K562 (cell line): ENCODE data around the gene SERPINE1. TPM values are rescaled to one million over a fixed set of nuclear protein-coding genes. Genes with fewer than 3 reads are reported as not detected.
A peak's percentile ranks its signal among the peaks of the same experiment; 100 is the strongest.
"Not testable (repeated sequence)": the region's sequence is repeated elsewhere in the genome, so short reads cannot be mapped to it uniquely, and the experiment has no call there.

Experiments used
- ATAC-seq: fragments of 200-7000 bp; cut with Tn5 transposase; 3 replicates; pipeline ENCODE4 v1.9.1; 2020; ENCODE audit warnings: moderate library complexity
- BruUV-seq: library from RNA; stranded (reverse); fragments of 400-500 nt; replicated peaks from 2 replicates; lab custom pipeline; 2021; lab: Mats Ljungman, UMichigan
- CTCF ChIA-PET: fragments of 300-600 bp; formaldehyde crosslinking; extraction: SDS; loops from one replicate; lab custom pipeline; 2021; ENCODE audit warnings: low intra/inter-chr PET ratio; lab: Yijun Ruan, JAX
- POLR2A ChIA-PET: fragments of 300-600, 350-650 bp; sonication (Branson Sonifier 250); formaldehyde crosslinking; extraction: SDS; loops from one replicate; lab custom pipeline; 2021; ENCODE audit warnings: antibody characterized with exemption, inconsistent platforms; lab: Yijun Ruan, JAX
- DNase-seq, 4 experiments: peaks; one replicate each; pipeline versions ENCODE4 v3.0.0 to v3.0.0-alpha.2; 2011 to 2018; ENCODE audit warnings: low spot score in 3 of 4, mixed read lengths in 3 of 4; ENCODE audit errors: extremely low read depth in 1 of 4
- FAIRE-seq: peaks from 2 replicates; lab custom pipeline; 2011; peaks lifted over from hg19 to GRCh38; lab: Jason Lieb, UNC
- H2AFZ ChIP-seq: 2 replicates; pipeline ENCODE4 v1.6.0; 2011; ENCODE audit warnings: low read depth, low read length, control low read depth, inconsistent platforms
- H3K27ac ChIP-seq: fragments of 200-600 bp; 3 replicates; pipeline ENCODE4 v1.8.0; 2011; ENCODE audit warnings: low read depth, mild to moderate bottlenecking, control low read depth, inconsistent platforms, low read length, moderate library complexity, mixed read lengths; ENCODE audit errors: extremely low read depth
- H3K27me3 ChIP-seq, 2 experiments: fragments of 300-600 bp in 1 of 2; 2 replicates in 1 of 2; 3 replicates in 1 of 2; pipeline versions ENCODE4 v1.6.0 to v1.8.0; 2011; ENCODE audit warnings: inconsistent platforms in 2 of 2, low read length in 2 of 2, mild to moderate bottlenecking in 1 of 2, mixed read lengths in 1 of 2, moderate library complexity in 1 of 2; ENCODE audit not compliant: control insufficient read depth in 2 of 2, insufficient read depth in 2 of 2
- H3K36me3 ChIP-seq: fragments of 300-600 bp; 3 replicates; pipeline ENCODE4 v1.8.0; 2011; ENCODE audit warnings: mild to moderate bottlenecking, low read length, inconsistent platforms; ENCODE audit not compliant: control insufficient read depth, insufficient read depth
- H3K4me1 ChIP-seq, 2 experiments: fragments of 200-600 bp in 1 of 2; replicated peaks in 1 of 2; 2 replicates in 1 of 2; 3 replicates in 1 of 2; pipeline versions ENCODE4 v1.5.1 to v1.8.0; 2011; ENCODE audit warnings: inconsistent platforms in 2 of 2, low read length in 2 of 2, mild to moderate bottlenecking in 1 of 2, mixed read lengths in 1 of 2, moderate library complexity in 1 of 2; ENCODE audit not compliant: control insufficient read depth in 2 of 2, insufficient read depth in 2 of 2
- H3K4me2 ChIP-seq: 2 replicates; pipeline ENCODE4 v1.6.1; 2011; ENCODE audit warnings: low read length, control low read depth, inconsistent platforms, mixed read lengths; ENCODE audit not compliant: insufficient read depth
- H3K4me3 ChIP-seq: fragments of 200-600 bp; sonication (generic), shearing (Covaris generic); 2 replicates; pipeline ENCODE4 v1.5.1; 2016; ENCODE audit warnings: control low read depth, inconsistent platforms
- H3K79me2 ChIP-seq: fragments of 200-600 bp; 3 replicates; pipeline ENCODE4 v1.8.0; 2011; ENCODE audit warnings: low read length, inconsistent platforms; ENCODE audit not compliant: control insufficient read depth, insufficient read depth
- H3K9ac ChIP-seq, 2 experiments: 2 replicates each; pipeline versions ENCODE4 v1.6.0 to v1.6.1; 2011; ENCODE audit warnings: low read depth in 2 of 2, low read length in 2 of 2, control low read depth in 1 of 2, inconsistent platforms in 1 of 2, mild to moderate bottlenecking in 1 of 2, mixed read lengths in 1 of 2; ENCODE audit not compliant: insufficient read depth in 1 of 2
- H3K9me1 ChIP-seq: one replicate; pipeline ENCODE4 v1.6.0; 2011; ENCODE audit warnings: inconsistent platforms, mild to moderate bottlenecking, low read length, moderate library complexity; ENCODE audit not compliant: control insufficient read depth, insufficient read depth
- H3K9me3 ChIP-seq: replicated peaks from 2 replicates; pipeline ENCODE4 v1.5.1; 2011; ENCODE audit warnings: low read depth, low read length, inconsistent platforms; ENCODE audit not compliant: control insufficient read depth, insufficient read depth
- H4K20me1 ChIP-seq: replicated peaks from 2 replicates; pipeline ENCODE4 v1.6.1; 2011; ENCODE audit warnings: low read length, inconsistent platforms, mixed read lengths; ENCODE audit not compliant: control insufficient read depth, insufficient read depth
- CGGBP1 ChIP-seq: fragments of 250-450 bp; sonication (Bioruptor Pico); IDR thresholded peaks from 2 replicates; pipeline ENCODE4 v1.9.0; 2021; ENCODE audit warnings: mild to moderate bottlenecking
- KDM1A ChIP-seq, 2 experiments: fragments of 450-650 bp; IDR thresholded peaks; 2 replicates each; pipeline ENCODE4 v1.6.1; 2016; ENCODE audit warnings: mild to moderate bottlenecking in 2 of 2
- LARP7 ChIP-seq: fragments of 450-650 bp; IDR thresholded peaks from 2 replicates; pipeline ENCODE4 v1.6.1; 2016
- RFX5 ChIP-seq: IDR thresholded peaks from 2 replicates; pipeline ENCODE4 v1.6.1; 2011; ENCODE audit warnings: low read depth, mild to moderate bottlenecking, improper control_type of control experiment, low read length
- ZNF121 ChIP-seq: sonication (generic); formaldehyde crosslinking; conservative IDR thresholded peaks from 2 replicates; pipeline ENCODE4 v1.8.0; 2022; ENCODE audit warnings: missing genetic modification reagents
- WGBS: fragments of 100-300 bp; shearing (Covaris generic); methylation state at CpG from one replicate; pipeline ENCODE4 v1.1.6; 2016; ENCODE audit warnings: low coverage, mixed read lengths; ENCODE audit not compliant: insufficient coverage; ENCODE audit errors: missing lambda C conversion rate; 5-methylcytosine and 5-hydroxymethylcytosine counted together
- in situ Hi-C: fragments of 300-500 bp; cut with MboI; formaldehyde crosslinking; loops from 4 replicates; pipeline ENCODE4 v1.15.0; 2018; ENCODE audit warnings: inconsistent platforms, mixed read lengths
- intact Hi-C: fragments of 100-400 bp; cut with micrococcal nuclease; formaldehyde crosslinking; loops from 2 replicates; pipeline ENCODE4 v1.14.2; 2022
- polyA plus RNA-seq, 8 experiments: library from polyadenylated mRNA; depleted of rRNA in 4 of 8; stranded (reverse) in 5 of 8; unstranded in 3 of 8; fragments of >200 nt; fragmentation: Nextera tagmentation in 2 of 8; fragmentation: Illumina TruSeq in 1 of 8; extraction: Ambion mirVana in 2 of 8; extraction: Trizol in 1 of 8; gene quantifications; 2 replicates each; pipeline versions ENCODE4 v1.2.1 to v1.2.3, GENCODE V29; 2011 to 2014; ENCODE audit warnings: inconsistent platforms in 1 of 8, missing spikeins in 1 of 8
- total RNA-seq, 7 experiments: library from RNA; depleted of rRNA in 6 of 7; stranded (reverse); fragments of >200 nt in 6 of 7; fragmentation: Illumina TruSeq in 2 of 7; extraction: Trizol in 2 of 7; gene quantifications; 2 replicates each; pipeline versions ENCODE4 v1.2.1 to v1.2.3, GENCODE V29; 2011 to 2021; ENCODE audit warnings: low replicate concordance in 1 of 7

The SERPINE1 gene
- total and polyA plus RNA-seq, 9 of the 15 experiments (the other 6 are each of a cell fraction or from before 2014, with no cell fraction given), result 0.22 to 4.8 (median 0.91) TPM

GRCh38 chr7:101104799-101105198, 22.1 kb upstream of the SERPINE1 start:
- TF ChIP-seq CGGBP1 (CRISPR knock-in tag) (no peak), LARP7 (0 out of 2 replicates have a peak, but pooled peaks have one; percentile 2), RFX5 (no peak)
- no peaks in the 10 kb centered on the region for H3K9me1 ChIP-seq
- peak overlapping the region in 1 of 2 experiments; percentile 2; a peak in 1 of 4 replicates for H3K9ac ChIP-seq

GRCh38 chr7:101105248-101105647, 21.7 kb upstream of the SERPINE1 start:
- ATAC-seq, DNase-seq, H3K27ac ChIP-seq, H3K36me3 ChIP-seq, FAIRE-seq, in situ Hi-C loops, H3K4me2 ChIP-seq, H3K4me3 ChIP-seq, BruUV-seq, H4K20me1 ChIP-seq, CTCF ChIA-PET, H3K9me3 ChIP-seq, H3K27me3 ChIP-seq, H3K9me1 ChIP-seq, intact Hi-C loops, H3K79me2 ChIP-seq, H3K9ac ChIP-seq: not testable (repeated sequence)
- 0 out of 2 replicates have a peak overlapping the region, but pooled peaks have one; percentile 43 for H2AFZ ChIP-seq
- TF ChIP-seq ZNF121 (CRISPR knock-in tag) (peak; percentile 64), KDM1A (IDR thresholded peaks at IDR 0.05) (0 out of 4 replicates have a peak, but pooled peaks of 1 of the 2 experiments have one; percentile 9)
- POLR2A ChIA-PET, result interaction anchor here (1.2 kb wide), 1 partner anchor 9 kb away, joined by 5 read pairs; no protein-coding TSS in a partner anchor
- 46% methylated on average over 5 of the region's 5 CpGs for WGBS
- H3K4me1 ChIP-seq, result peaks cover 28 to 36% of the 10 kb centered on the region in 2 experiments

More at GRCh38 chr7:101104799-101105198, 22.1 kb upstream of the SERPINE1 start:
- H4K20me1 ChIP-seq, result no peaks in the 10 kb centered on the region
- intact Hi-C loops, result no loop called here
- no peak overlapping the region for H3K27ac ChIP-seq
- 77% methylated on average over 3 of the region's 3 CpGs for WGBS
- ChIA-PET POLR2A (interaction anchor here (0.8 to 1.2 kb wide), 5 partner anchors 8 to 23 kb away, joined by 3 to 5 read pairs (median 3); no protein-coding TSS in a partner anchor), CTCF (no interaction called here)
- in situ Hi-C loops, result no loop called here
- H3K4me3 ChIP-seq, result no peak overlapping the region
- H3K4me2 ChIP-seq, result no peak overlapping the region
- no peak for FAIRE-seq
- no peaks in the 10 kb centered on the region for H3K79me2 ChIP-seq
- H3K27me3 ChIP-seq, result no peaks in the 10 kb centered on the region
- DNase-seq, result no peak
- no peaks in the 10 kb centered on the region for H3K9me3 ChIP-seq
- H3K4me1 ChIP-seq, result peaks cover 30 to 41% of the 10 kb centered on the region in 2 experiments
- no TSS peak for BruUV-seq
- ATAC-seq, result no peak
- no peaks in the 10 kb centered on the region for H3K36me3 ChIP-seq
- 0 out of 2 replicates have a peak overlapping the region, but pooled peaks have one; percentile 43 for H2AFZ ChIP-seq
